Brain microvascular endothelial cell (primary cell): ENCODE measurements around the gene SLC36A1.

Source experiments
- DNase-seq: peaks from one replicate; pipeline ENCODE4 v3.0.0-alpha.2; 2020
- H3K27ac ChIP-seq: fragments of 250-450 bp; sonication (Bioruptor Pico); 2 replicates; pipeline ENCODE4 v1.5.1; 2020; ENCODE audit warnings: mild to moderate bottlenecking, moderate library complexity
- H3K27me3 ChIP-seq: fragments of 250-450 bp; sonication (Bioruptor Pico); replicated peaks from 2 replicates; pipeline ENCODE4 v1.5.1; 2020; ENCODE audit warnings: mild to moderate bottlenecking
- H3K36me3 ChIP-seq: fragments of 250-450 bp; sonication (Bioruptor Pico); replicated peaks from 2 replicates; pipeline ENCODE4 v1.5.1; 2020; ENCODE audit warnings: mild to moderate bottlenecking
- H3K4me3 ChIP-seq: 2 replicates; pipeline ENCODE4 v1.5.1; 2011; ENCODE audit warnings: low read depth, mild to moderate bottlenecking, control low read depth, low read length, moderate library complexity
- in situ Hi-C: cut with HindIII; loops from 2 replicates; pipeline ENCODE4 v1.10.0; 2017; ENCODE audit warnings: low sequenced_read_pairs, low pct_ligation_motif_present
- TF ChIP-seq, protein P1 (sequence below): IDR thresholded peaks from 2 replicates; pipeline ENCODE4 v1.5.1; 2011; ENCODE audit warnings: low read depth, mild to moderate bottlenecking, moderate library complexity, low read length, control low read depth, inconsistent platforms; ENCODE audit errors: missing control alignments

The SLC36A1 gene

DNA sequence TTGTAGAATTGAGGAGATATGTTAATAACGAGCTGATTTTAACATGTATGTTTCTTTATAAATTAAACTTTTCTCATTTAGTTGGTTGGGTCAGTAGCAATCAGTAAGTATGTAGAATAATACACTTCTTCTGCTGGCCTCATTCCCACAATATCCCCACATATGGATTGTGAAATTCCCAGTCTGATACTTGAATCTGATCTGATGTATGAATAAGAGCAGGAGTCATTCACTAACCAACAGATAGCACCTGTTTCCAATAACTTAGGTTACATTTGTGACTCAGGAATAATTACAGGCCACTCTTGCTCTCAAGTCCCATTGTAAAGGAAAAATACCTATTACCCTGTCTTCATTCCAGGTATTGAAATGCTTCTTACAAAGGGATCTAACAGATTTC, 23.9 kb downstream of the SLC36A1 start:
- Histone ChIP-seq H3K27ac (no peak overlapping the region), H3K4me3 (no peak overlapping the region), H3K36me3 (peaks cover 14% of the 10 kb centered on the region), H3K27me3 (no peaks in the 10 kb centered on the region)
- no peak for DNase-seq
- TF ChIP-seq, protein P1, sequence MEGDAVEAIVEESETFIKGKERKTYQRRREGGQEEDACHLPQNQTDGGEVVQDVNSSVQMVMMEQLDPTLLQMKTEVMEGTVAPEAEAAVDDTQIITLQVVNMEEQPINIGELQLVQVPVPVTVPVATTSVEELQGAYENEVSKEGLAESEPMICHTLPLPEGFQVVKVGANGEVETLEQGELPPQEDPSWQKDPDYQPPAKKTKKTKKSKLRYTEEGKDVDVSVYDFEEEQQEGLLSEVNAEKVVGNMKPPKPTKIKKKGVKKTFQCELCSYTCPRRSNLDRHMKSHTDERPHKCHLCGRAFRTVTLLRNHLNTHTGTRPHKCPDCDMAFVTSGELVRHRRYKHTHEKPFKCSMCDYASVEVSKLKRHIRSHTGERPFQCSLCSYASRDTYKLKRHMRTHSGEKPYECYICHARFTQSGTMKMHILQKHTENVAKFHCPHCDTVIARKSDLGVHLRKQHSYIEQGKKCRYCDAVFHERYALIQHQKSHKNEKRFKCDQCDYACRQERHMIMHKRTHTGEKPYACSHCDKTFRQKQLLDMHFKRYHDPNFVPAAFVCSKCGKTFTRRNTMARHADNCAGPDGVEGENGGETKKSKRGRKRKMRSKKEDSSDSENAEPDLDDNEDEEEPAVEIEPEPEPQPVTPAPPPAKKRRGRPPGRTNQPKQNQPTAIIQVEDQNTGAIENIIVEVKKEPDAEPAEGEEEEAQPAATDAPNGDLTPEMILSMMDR, result no peak
- in situ Hi-C loops, result no loop called here

DNA sequence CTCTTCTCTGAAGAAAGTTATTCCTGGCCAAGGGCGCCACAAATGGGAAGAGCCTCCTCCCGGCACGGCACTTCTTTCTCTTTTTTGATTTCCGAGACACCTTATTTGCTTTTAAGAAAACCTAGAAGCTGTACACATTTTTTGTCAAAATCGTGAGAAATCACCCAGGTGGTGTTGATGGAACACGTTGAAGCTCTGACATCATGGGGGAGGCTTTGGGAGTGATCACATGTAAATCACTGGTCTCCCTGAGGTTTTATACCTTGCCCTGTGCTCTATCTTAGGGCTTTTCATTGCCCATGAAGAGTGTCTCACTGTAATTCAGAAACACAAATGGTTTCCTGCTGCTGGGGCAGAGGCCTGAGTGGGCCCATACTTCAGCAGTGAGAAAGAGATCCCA, 27.4 kb downstream of the SLC36A1 start:
- Histone ChIP-seq H3K27ac (no peak overlapping the region), H3K4me3 (no peak overlapping the region), H3K27me3 (no peaks in the 10 kb centered on the region), H3K36me3 (peaks cover 21% of the 10 kb centered on the region)
- in situ Hi-C loops, result no loop called here
- TF ChIP-seq, protein P1, result no peak
- no peak for DNase-seq

DNA sequence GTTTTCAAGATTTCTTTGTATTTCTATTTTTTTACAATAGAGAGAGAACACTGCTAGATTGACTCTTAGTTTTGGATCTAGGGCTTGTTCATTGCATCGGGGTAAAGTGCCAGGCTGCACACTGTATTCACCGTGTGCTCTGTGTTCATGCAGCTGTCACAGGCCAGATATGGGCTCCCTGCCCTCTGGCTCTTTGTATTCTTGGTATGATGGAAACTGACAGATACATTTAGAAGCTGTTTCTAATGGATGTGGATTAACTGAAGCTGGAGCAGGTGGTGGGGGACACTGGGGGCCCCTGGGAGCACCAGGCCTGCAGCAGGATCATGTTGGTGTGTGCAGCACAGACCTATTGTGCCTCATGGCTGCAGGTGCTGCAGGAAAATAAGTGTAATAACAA, 28.0 kb downstream of the SLC36A1 start:
- TF ChIP-seq, protein P1, result no peak
- in situ Hi-C loops, result no loop called here
- H3K36me3 ChIP-seq, result peaks cover 21% of the 10 kb centered on the region

DNA sequence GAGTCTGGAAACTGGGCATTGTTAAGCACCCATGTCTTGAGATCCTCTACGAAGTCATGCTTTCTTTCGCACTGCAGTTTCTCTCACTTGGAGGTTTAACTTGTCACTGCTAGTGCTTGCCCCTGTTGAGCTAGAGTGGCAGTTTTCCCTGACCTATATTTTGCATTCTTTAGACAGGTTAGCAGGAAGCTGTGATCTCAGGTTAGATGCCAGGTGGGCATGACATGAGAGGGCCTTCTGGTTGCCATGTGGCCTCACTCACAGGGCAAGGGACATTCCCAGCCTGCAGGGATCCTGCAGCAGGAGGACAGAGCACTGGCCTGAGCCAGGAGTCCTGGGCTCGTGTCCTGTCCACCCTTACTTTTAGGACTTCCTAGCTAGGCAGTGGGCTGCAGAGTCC, 28.6 kb downstream of the SLC36A1 start:
- H3K27me3 ChIP-seq, result no peaks in the 10 kb centered on the region
- H3K36me3 ChIP-seq, result peaks cover 21% of the 10 kb centered on the region
- DNase-seq, result no peak
- H3K4me3 ChIP-seq, result no peak overlapping the region
- in situ Hi-C loops, result no loop called here
- TF ChIP-seq, protein P1, result no peak
- no peak overlapping the region for H3K27ac ChIP-seq

More for the DNA sequence above, 28.0 kb downstream of the SLC36A1 start:
- no peak for DNase-seq
- no peak overlapping the region for H3K27ac ChIP-seq
- H3K27me3 ChIP-seq, result no peaks in the 10 kb centered on the region
- no peak overlapping the region for H3K4me3 ChIP-seq

DNA sequence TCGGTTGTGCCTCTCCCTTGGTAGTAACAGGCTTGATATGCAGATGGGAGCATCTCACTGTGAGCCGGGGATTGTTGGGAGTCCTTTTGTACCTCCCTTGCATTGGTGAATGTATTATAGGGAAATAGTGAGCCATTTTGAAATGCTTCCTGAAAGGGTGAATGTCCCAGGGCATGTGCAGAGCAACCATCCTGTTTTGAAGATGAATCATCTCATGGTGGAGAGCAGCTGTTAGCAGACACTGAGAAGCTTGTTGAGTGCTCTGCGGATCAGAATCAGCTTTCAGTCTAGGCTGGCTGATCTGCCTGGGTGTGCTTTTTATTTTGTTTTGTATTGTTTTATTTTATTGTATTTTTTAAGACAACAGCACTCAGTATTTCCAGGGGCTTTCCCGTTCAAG, 29.7 kb downstream of the SLC36A1 start:
- no peak overlapping the region for H3K4me3 ChIP-seq
- TF ChIP-seq, protein P1, result no peak
- in situ Hi-C loops, result no loop called here
- H3K27me3 ChIP-seq, result no peaks in the 10 kb centered on the region
- peaks cover 21% of the 10 kb centered on the region for H3K36me3 ChIP-seq
- H3K27ac ChIP-seq, result no peak overlapping the region
- peak; percentile 36 for DNase-seq
